ENCODE data around the gene VCAN.
"Not testable (repeated sequence)": the region's sequence is repeated elsewhere in the genome, so short reads cannot be mapped to it uniquely, and the experiment has no call there.

The VCAN gene

DNA sequence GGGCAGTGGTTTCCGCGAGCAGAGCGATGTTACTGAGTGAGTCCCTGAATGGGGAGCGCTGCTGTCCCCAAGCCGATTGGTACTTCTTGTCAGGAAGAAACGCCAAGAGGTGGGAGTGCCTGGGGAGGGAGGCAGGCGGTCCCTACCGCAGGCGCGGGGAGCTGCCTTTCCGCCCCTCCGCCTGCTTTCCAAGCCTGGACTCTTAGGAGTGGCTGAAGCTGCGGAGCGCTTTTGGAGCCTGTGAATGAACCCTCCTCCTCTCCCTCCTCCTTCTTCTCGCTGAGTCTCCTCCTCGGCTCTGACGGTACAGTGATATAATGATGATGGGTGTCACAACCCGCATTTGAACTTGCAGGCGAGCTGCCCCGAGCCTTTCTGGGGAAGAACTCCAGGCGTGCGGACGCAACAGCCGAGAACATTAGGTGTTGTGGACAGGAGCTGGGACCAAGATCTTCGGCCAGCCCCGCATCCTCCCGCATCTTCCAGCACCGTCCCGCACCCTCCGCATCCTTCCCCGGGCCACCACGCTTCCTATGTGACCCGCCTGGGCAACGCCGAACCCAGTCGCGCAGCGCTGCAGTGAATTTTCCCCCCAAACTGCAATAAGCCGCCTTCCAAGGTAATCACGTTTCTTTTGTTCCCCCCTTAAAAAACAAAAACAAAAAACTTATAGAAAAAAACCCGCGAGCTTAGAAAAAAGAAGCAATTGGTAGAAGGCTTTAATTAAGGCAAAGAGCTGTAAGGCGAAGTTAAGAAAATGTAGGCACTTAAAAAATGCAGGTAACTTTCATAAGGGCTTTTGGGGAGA is at the start of gene VCAN:
TSS of gene VCAN (plus strand) at position 340 of the 808 bp plus-strand sequence. CDS start 11,775 bp downstream, outside the sequence.
- no peak for FAIRE-seq

DNA sequence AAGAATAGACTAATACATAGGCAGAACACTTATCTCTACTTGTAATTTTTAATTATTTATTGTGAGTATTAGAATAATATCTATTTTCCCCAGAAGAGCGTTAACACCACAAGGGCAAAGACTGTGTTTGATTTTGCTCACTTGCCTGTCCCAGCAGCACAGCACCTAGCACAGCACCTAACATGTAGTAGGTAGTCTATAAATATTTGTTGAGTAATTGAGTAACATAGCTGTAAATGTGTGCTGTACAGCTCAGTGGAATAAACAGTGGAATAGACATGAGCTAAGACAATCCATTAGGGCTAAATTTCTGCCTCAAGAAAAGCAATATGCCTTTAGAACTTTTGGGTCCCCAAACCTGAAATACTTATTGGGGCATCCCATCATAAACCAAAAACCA is 49.3 kb upstream of the VCAN start:
- FAIRE-seq: no peak

DNA sequence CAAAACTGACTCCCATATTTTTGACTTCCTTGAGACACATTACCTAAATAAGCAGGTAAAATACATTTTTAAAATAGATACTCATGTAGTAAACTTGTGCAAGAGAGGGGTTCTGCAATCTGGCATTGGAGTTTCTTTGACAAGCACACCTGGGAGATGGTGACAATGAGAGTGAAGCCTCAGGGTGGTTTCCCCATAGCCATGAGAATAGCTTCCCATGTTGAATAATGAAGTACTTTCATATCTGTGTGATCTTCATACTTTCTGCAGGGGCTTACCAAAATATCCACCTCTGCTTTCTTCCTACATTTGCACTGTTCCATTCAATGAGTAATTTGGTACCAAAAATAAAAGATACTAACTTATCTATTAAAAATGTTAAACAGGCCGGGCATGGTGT is 44.7 kb upstream of the VCAN start:
- FAIRE-seq: no peak

DNA sequence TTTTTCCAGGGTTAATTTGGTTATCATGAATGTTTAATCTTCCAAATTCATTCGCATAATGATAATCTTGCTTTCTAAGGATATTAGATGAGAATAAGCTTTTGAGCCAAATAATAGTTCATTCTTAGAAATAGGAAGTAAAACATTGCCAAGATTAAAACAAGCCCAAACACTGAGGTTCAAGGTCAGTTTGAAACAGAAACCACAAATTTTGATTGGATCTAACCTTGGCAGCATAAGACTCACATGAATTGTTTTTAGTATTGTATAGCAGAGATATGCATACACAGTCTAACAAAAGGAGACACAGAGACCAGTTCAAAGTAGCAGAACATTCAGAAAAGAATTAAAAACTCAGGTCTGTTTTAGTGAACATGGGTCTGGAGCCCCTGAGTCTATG is 43.4 kb upstream of the VCAN start:
- no peak for FAIRE-seq

DNA sequence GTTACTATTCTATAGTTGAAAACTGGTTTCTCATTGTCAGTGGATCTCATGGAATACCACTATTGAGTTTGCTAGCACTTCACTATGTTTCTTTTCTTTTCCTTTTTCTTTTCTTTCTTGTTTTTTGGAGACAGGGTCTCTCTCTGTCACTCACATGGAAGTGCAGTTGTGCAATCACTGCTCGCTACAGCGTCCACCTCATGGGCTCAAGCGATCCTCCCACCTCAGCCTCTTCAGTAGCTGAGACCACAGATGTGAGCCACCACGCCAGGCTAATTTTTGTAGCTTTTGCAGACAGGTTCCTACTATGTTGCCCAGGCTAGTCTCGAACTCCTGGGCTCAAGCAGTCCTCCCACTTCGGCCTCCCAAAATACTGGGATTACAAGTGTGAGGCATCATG is 42.7 kb upstream of the VCAN start:
- FAIRE-seq: no peak

DNA sequence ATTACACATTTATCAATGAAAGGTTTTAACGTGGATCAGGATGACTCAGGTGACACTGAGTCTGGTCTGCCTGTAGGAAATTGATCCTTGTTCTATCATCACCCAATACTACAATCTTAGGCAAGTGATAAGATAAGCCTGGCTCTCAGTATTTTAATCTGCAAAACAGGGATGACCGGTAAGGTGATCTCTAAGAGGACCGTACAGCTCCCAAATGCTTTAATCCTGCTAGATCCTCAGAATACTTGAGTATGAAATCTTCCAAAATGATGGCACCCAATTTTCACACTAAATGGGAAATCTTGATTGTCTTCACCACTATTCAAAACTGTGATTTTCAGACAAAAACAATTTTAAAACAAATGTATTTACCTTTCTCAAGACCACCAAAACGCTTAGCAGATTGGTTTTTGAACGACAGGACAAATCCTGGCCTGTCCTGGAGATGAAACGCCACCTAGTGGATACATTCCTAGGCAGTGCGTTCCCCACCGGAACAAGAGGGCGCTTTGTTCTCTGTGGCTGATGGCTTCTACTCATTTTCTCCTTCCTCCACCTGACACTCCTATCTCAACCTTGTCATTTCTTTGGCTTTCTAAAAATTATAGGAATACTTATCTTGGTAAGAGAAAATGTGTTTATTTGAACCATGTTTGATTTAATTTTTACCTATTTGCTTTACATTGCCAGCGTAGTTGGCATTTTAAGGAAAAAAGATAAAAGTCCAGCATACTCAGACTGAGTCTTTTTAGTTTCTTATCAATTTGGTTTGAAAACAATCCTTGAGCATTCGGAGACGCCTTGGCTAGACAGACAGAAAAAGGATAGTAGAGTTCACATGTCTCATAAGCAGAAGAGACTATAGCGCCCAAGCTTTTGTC is 41.2 kb upstream of the VCAN start:
- FAIRE-seq: no peak

DNA sequence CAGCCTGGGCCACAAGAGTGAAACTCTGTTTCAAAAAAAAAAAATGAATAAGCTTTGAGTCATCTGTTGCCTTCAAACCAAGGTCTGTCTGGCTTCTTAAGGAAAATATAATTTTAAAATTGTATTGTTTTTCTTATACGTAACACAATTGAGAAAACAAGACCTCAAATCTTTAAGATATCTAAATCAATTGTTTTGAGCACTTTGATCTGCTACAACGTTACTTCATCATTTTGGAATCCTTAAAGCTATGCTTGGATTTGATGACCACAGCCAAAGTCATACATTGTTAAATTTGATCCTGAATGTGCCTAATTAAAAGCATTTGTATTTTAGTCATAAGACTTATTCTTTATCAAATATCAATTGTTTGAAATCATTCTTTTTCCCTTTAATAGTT is 37.7 kb upstream of the VCAN start:
- FAIRE-seq: no peak

DNA sequence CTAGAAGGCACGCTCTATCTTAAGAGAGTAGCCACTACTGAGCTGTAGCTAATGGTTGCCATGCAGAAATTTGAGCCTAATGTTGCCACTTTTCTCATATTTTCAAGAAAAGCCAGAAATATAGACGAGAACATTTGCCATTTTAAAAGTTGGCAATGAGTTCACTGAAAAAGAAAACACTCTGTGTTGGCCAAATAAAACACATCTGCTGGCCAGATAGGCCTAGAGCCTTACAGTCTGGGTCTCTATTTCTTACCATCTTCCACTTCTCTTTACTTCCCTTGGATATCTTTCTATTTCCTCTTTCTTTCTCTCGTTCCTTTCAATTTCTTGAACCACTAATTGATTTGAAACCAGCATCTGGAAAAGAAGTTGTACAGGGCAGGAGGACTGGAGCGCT is 36.6 kb upstream of the VCAN start:
- no peak for FAIRE-seq

DNA sequence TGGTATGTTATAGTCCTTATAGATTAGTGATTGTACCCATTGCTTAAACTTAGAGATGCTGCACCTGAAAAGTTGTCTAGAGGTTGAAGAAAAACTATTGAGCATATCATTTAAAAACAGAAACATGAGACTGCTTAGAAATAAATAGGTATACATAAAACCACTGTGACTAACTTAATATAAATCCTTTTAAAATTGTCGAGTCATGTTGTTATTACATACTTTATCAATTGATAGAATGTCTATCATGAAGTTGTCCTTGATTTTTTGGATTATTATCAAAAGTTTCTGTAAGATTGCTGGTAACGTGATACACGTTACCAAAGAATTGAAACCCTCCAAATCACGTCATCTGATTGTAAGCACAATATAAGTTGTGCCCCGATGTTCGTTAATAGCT is 35.3 kb upstream of the VCAN start:
- no peak for FAIRE-seq

DNA sequence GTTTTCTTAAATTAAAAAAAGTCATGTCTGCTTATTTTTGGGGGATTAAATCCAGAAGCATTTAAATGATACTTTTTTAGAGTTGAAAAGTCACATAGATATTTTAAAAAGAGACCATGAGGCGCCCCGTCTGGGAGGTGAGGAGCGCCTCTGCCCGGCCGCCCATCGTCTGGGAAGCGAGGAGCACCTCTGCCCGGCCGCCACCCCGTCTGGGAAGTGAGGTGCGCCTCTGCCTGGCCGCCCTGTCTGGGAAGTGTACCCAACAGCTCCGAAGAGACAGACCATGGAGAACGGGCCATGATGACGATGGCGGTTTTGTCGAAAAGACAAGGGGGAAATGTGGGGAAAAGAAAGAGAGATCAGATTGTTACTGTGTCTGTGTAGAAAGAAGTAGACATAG is 33.8 kb upstream of the VCAN start:
- not testable (repeated sequence) for FAIRE-seq

DNA sequence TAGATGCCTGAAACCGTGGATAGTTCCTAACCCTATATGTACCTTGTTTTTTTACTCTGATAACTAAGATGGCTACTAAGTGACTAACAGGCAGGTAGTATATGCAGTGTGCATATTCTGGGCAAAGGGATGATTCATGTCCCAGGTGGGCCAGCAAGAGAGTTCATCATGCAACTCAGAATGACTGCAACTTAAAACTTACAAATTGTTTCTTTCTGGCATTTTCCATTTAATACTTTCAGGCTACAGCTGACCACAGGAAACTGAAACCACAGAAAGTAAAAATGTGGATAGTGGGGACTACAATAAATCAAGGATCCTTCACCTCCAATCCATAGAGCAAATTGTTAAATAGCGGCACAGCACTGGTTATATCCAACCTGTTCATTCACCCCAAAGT is 30.7 kb upstream of the VCAN start:
- no peak for FAIRE-seq

DNA sequence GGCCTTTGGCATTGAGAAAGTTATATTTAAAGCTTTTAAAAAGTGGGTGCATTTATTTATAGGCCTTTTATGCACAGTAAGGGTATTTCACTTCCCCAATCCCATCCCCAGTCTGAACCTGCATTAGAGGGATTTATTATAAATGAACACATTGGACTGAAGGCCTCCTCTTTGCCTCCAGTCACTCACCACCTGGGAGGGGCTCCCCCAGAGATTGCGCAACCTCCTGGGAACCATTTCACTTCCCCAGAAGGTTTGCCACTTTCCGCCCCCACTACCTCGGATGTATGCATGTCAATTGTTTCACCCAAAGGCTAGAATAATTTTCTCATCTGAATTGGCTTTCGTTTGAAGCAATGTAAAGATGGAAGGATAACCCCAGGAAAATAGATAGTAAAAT is 29.8 kb upstream of the VCAN start:
- FAIRE-seq: no peak

DNA sequence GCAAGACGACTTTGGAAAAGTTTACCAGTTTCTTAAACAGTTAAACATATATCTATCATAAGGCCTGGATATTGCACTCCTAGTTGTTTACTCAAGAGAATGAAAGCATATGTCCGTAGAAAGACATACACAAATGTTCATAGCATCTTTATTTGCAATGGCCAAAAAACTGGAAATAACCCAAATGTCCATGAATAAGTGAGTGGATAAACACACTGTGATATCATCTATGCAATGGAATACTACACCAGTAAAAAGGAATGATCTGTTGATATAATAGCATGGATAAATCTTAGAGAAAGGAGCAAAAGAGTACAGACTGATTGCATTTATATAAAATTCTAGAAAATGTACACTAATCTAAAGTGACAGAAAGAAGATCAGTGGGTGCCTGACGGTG is 28.0 kb upstream of the VCAN start:
- FAIRE-seq: no peak

DNA sequence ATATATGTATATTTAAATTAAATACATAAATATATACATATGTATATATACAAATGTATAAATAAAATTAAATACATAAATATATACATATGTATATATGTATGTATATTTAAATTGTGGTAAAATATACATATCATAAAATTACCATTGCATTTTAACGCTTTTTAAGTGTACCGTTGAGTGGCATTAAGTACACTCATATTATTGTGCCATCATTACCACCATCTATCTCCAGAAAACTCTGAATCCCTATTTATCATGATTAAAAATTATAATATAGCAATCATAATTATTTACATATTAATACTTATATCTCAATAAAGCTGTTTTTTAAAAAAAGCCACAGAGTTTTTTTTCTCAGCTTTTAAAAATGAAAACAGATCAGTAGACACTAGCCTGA is 27.1 kb upstream of the VCAN start:
- no peak for FAIRE-seq

DNA sequence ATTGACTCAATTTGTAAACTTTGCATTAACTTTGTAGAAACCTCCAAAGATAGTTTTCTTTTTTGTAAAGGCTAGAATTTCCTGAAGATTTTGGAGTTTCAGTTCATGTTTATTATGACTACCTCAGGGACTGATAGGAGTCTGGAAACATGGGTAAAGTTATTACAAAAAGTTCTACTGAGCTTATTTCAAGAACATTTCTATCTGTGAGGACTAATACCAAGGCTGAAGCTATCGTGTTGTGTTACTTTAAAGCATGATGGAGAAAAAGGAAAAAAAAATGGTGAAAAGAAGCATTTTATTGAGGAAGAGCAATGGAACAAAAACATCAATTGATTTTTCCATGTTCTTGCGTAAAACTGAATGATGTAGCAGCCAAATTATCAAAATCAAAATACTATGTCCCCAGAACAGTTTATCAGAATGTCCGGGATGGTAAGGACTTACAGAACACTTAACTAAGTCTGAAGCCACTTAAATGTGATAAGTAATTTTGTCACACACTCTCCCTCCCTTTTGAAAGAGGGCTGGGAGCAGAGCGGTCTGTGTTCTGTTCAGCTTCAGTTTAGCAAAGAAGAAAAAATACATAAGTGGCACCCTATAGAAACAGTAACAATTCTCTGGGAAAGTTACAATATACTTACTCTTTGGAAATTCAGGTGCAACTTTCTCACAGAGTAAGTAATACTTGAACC is 25.1 kb upstream of the VCAN start:
- no peak for FAIRE-seq

DNA sequence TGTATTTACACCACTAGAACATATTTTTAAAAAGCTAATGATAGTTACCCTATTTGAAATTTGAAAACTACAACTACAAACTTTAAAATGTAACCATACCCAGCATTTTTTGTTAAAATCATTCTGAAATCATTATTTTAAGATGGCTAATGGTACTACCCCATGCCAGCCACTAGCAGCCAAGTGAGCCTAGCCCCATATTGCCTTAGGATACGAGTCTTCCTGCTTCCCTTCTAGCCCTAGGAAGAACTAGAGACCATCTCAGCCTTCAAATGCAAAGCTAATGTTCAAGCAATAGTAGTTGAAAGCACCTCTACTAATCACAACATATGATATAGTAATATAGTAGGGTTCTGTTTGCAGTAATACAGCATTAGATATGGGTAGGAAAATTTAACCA is 24.0 kb upstream of the VCAN start:
- no peak for FAIRE-seq

DNA sequence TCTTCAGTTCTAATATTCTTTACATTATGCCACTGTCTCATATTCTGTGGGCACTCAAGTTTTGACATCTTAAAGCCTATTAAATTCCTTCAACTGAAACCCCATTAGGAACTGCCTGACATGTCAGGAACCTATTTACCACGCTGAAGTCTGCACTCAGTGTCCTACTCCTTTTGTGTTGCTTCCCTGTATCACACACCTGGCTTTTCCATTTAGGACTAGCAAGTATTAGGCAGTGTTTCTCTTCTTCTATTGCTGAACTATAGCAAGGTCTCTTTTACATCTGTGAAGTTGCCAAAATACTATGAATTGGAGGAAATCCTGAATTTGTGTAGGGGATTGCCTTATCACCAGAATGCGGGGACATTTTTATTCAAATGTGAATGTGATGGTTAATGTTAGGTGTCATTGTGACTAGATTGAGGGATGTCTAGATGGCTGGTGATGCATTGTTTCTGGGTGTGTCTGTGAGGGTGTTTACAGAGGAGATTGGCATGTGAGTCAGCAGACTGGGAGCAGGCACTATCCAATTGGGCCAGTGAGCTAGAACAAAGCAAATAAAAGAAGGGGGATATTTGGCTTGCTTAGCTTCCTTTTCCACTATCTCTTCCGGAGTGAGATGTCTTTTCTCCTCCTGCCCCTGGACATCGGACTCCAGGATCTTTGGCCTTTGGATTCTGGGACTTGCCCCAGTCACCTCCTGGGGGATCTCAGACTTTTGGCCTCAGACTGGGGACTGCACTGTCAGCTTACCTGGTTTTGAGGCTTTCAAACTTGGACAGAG is 21.2 kb upstream of the VCAN start:
- no peak for FAIRE-seq

DNA sequence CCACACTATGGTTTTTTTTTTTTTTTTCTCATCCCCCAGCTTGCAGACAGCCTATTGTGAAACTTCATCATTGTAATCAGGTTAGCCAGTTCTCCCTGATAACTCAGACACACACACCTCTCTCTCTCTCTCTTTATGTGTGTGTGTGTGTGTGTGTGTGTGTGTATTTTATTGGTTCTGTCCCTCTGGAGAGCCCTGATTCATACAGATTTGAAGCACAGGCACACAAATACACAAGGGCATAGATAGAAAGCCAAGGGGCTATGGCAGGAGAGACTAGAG is 20.6 kb upstream of the VCAN start:
- no peak for FAIRE-seq

DNA sequence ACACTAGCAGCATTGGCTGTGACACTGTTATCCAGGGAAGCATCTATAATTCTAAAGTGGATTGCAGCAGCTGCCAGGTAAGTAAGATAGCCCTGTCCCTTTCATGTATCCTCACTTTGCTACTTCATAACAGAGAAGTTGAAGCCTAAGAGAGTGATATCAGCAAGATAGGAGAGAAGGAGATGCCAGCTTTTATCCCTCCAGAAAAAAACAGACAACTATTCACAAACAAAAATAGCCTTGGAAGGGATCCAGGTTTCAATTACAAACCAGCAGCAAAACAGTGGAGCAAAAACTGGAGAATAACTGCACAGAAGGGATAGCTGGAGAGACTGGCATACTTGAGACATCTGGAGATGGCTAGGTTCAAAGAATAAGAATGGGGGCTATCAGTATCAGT is 19.6 kb upstream of the VCAN start:
- FAIRE-seq: no peak

DNA sequence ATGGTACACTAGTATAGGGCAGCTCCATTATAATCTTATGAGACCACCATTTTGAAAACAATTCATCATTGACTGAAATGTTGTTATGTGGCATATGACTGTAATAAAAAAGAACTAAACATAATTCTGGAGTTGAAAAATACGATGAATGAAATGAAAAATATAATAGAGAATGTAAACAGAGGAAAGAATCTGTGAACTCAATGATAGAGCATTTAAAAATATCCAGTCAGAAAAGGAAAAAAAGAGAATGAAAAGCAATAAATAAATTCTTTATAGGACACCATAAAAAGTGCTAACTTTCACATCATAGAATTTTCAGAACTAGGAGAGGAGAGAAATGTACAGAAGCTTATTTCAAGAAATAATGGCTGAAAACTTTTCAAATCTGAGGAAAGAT is 17.6 kb upstream of the VCAN start:
- FAIRE-seq: no peak

DNA sequence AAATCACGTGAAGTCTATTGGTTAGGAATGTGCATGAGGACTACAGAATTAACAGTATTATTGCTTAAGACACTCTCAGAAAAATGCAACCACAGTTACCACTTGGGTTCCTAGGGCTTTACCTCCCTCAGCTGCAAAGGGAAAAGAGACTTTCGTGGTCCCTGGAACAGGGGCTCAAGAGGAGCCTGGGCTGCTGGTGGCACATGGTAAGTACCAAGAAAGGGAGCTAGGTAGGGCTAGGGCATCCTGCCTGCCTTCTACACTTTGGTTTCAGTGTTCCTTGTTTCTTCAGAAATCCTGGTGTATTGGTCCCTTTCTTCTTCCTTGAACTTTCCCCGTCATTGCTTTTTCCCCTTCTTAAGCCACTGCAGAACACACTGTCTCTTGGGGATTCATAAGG is 7.3 kb upstream of the VCAN start:
- FAIRE-seq: no peak

DNA sequence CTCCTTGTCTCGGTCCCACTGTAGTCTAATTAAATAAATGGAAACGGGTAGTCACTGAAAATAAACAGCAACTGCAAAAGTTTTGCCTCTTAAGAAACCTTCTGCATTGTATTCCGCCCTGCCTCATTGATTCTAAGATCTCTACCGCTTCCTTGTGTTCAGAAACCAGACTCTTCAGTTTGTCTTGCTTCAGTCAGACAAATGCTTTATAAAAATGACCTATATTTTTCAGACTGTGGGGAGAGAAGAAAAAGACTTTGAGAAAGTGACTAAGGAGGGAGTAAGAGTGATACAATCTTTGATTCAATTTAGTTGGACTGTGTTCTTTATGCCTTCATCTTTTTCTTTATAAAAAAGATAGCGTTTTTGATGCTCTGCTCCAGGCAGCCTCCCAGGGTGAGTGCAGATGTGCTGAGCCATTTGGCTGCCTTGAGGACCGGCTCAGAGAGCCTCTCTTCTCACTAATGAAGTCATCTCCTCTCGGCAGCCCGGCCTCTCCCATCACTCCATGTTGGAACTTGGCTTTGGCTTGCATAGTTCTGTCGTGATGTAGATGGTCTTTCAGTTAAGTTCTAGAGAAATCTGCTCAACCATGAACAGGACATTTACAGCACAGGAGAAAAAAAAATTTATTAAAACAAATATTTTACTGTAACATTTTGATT is 4.0 kb upstream of the VCAN start:
- FAIRE-seq: no peak

DNA sequence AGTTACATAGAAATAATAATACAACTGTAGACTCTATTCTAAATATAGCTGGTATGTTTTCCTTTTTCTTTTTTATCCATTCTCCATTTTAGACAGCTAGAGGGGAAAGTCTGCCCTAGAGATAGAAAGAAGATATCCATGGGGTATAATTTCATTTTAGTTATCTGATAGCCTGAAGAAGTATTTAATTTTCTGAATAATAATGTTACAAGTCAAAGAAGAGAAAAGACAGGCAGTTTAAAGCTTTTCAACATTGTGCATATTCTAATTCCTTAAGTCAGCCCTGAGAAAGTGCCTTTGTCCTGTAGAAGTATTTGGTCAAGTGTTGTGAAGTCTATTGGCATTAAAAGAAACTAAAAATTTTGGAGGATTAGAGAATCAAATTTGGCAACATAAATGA is 2.5 kb upstream of the VCAN start:
- FAIRE-seq: no peak

All from islet of Langerhans (tissue), 1 donor.